Activated CD4-positive, alpha-beta T cell treated with anti-CD3 and anti-CD28 coated beads, Interleukin-2, amount 10 ng/mL, durations not matched to agents 24 days and 14 days (primary cell): Measurements from ENCODE around the gene TESMIN. TPM values are rescaled to one million over a fixed set of nuclear protein-coding genes. Genes with fewer than 3 reads are reported as not detected.

Experiments
- DNase-seq: peaks from one replicate; pipeline ENCODE4 v3.0.0; 2022
- H3K27ac Mint-ChIP-seq: one replicate; pipeline ENCODE4 v1.8.0; 2022; ENCODE audit warnings: mild to moderate bottlenecking, mixed read lengths
- H3K27me3 Mint-ChIP-seq: one replicate; pipeline ENCODE4 v1.8.0; 2022; ENCODE audit warnings: mixed read lengths
- H3K36me3 Mint-ChIP-seq: one replicate; pipeline ENCODE4 v1.8.0; 2022; ENCODE audit warnings: low read depth, mild to moderate bottlenecking, mixed read lengths
- H3K4me1 Mint-ChIP-seq: one replicate; pipeline ENCODE4 v1.8.0; 2021; ENCODE audit warnings: mixed read lengths
- H3K4me3 Mint-ChIP-seq: one replicate; pipeline ENCODE4 v1.8.0; 2022; ENCODE audit warnings: mild to moderate bottlenecking, moderate library complexity, mixed read lengths
- H3K9me3 Mint-ChIP-seq: one replicate; pipeline ENCODE4 v1.8.0; 2021; ENCODE audit warnings: mixed read lengths
- intact Hi-C: fragments of 100-400 bp; cut with micrococcal nuclease; formaldehyde crosslinking; loops from one replicate; pipeline ENCODE4 v1.15.1; 2023
- total RNA-seq: library from RNA; stranded (reverse); gene quantifications from 2 replicates; pipeline ENCODE4 v1.2.3, GENCODE V29; 2022

The TESMIN gene
- total RNA-seq, 1 donor from 2014 or later, result 1.4 TPM

DNA sequence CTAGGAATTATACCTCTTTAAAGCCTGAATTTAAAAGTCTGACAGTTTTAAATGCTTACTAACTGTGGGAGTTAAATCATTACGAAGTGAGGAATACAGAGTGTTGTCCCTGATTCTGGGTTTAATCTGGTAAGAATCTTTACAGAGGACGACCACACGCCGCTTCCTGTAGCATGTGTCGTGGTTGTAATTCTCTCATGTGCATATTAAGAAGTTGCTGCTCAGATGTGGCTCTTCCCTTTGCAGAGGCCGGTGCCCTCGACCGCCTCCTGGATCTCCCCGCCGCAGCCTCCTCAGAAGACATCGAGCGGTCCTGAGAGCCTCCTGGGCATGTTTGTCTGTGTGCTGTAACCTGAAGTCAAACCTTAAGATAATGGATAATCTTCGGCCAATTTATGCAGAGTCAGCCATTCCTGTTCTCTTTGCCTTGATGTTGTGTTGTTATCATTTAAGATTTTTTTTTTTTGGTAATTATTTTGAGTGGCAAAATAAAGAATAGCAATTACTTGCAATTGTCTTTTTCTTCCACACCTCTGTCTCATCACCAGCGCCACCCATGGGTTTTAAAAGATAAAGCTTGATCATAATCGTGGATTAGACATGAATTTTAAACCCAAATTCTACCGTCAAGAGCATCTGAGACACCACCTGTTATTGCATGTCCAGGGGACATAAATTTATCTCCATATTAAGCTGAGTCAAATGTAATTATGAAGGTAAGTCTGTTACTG lies 60.5 kb downstream of the TESMIN start:
- intact Hi-C loops, result no loop called here
- DNase-seq, result peak; percentile 73
- peaks cover 5% of the 10 kb centered on the region for H3K9me3 Mint-ChIP-seq
- peaks cover 15% of the 10 kb centered on the region for H3K4me1 Mint-ChIP-seq
- H3K27ac Mint-ChIP-seq, result no peak overlapping the region
- peaks cover 52% of the 10 kb centered on the region for H3K27me3 Mint-ChIP-seq
- no peaks in the 10 kb centered on the region for H3K36me3 Mint-ChIP-seq
- H3K4me3 Mint-ChIP-seq, result peak overlapping the region; percentile 24

DNA sequence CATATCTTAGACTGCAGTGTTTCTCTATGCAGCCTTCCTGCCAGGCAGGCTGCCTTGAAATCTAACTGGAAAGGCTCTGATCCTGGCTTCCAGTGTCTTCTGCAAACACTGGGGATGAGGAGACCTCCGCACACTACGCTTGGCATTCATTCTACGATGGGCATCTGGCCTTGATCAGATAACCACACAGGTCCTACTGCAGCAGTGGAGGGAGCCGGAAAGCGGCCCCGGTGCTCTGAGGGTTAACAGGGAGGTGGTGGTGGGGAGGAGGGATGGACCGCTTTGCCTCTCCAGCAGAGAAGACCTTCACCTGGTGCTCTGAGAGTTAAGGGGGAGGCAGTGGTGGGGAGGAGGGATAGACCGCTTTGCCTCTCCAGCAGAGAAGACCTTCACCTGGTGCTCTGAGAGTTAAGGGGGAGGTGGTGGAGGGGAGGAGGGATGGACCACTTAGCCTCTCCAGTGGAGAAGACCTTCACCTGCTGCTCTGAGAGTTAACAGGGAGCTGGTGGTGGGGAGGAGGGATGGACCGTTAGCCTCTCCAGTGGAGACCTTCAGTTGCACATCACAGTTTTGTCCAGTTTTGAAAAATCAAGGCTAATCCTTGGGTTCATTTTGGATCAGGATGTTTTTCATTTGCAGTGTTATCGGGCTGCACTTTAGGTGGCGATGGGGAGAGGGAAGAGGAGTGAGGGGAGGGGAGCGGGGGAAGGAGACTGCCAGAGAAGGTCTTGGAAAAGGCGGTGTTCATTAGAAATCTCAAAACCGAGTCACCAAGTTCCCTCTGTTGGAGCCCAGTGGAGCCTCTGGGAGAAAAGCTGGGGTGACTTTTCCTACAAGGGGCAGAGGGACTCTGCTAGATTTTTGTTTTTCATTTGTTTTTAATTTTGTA lies 61.3 kb downstream of the TESMIN start:
- peaks cover 58% of the 10 kb centered on the region for H3K27me3 Mint-ChIP-seq
- H3K4me3 Mint-ChIP-seq, result no peak overlapping the region
- peaks cover 4% of the 10 kb centered on the region for H3K9me3 Mint-ChIP-seq
- no peak overlapping the region for H3K27ac Mint-ChIP-seq
- H3K4me1 Mint-ChIP-seq, result peaks cover 15% of the 10 kb centered on the region
- intact Hi-C loops, result no loop called here
- H3K36me3 Mint-ChIP-seq, result no peaks in the 10 kb centered on the region
- DNase-seq, result no peak

DNA sequence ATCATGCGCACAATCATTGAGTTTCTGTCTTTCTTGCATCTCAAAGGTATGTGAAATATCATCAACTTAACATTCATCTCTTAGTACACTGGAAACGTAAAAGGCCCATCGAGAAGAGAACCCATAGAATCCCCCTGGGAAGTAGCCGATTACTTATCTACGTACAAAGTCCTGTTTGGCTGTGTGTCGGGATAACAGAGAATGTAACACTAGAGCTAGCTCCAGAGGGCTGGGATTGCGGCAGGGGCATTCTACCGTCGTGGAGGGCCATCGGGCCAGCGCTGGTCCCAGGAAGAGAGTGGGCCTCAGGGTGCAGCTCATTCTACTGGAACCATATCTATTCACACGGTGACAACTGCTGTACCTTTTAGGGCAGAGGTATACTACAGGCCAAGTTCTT lies 62.4 kb downstream of the TESMIN start:
- H3K27me3 Mint-ChIP-seq, result peaks cover 52% of the 10 kb centered on the region
- no peak for DNase-seq
- H3K36me3 Mint-ChIP-seq, result no peaks in the 10 kb centered on the region
- no peak overlapping the region for H3K27ac Mint-ChIP-seq
- no peaks in the 10 kb centered on the region for H3K9me3 Mint-ChIP-seq
- no peak overlapping the region for H3K4me3 Mint-ChIP-seq
- intact Hi-C loops, result no loop called here
- H3K4me1 Mint-ChIP-seq, result peaks cover 15% of the 10 kb centered on the region

DNA sequence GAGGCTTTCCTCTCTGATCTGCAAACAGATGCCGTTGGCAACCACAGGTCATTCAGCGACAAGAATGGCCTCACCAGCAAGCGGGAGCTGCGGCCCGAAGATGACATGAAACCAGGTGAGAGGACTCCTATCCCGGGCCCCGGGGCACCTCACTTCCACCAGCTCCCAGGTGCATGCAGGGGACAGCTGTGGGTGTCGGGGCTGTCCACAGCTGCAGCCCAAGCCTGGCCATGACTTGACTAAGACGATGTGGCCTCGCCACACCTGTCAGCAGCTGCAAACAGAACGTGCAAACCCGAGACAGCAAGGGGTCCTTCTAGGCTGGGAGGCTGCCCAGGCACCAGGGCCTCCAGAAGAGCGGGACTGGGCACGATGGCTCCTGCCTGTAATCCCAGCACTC lies 63.3 kb downstream of the TESMIN start:
- no peak overlapping the region for H3K4me3 Mint-ChIP-seq
- intact Hi-C loops, result no loop called here
- H3K36me3 Mint-ChIP-seq, result no peaks in the 10 kb centered on the region
- DNase-seq, result no peak
- no peaks in the 10 kb centered on the region for H3K9me3 Mint-ChIP-seq
- H3K27me3 Mint-ChIP-seq, result peaks cover 59% of the 10 kb centered on the region
- H3K27ac Mint-ChIP-seq, result no peak overlapping the region
- H3K4me1 Mint-ChIP-seq, result peaks cover 16% of the 10 kb centered on the region

DNA sequence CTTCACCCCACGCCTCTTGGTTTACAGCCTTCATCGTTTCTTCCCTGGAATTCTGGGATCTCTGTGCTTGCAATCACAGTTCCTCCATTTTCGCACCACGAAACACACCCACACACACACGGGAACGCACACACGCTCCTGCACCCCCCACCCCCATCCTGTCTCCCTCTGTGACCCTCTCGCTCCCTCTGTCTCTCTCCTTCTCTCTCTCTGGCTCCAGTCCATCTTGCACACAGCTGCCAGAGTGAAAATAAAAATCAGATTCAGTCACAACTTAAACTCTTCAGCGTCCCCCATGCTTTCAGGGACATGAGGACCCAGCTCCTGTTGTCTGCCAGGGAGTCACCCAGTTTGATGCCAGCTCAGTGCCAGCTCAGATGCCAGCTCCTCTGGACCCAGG lies 64.0 kb downstream of the TESMIN start:
- DNase-seq, result no peak
- Mint-ChIP-seq H3K9me3 (no peaks in the 10 kb centered on the region), H3K27me3 (peaks cover 64% of the 10 kb centered on the region), H3K36me3 (no peaks in the 10 kb centered on the region), H3K4me3 (no peak overlapping the region), H3K27ac (no peak overlapping the region), H3K4me1 (peaks cover 20% of the 10 kb centered on the region)
- intact Hi-C loops, result no loop called here

DNA sequence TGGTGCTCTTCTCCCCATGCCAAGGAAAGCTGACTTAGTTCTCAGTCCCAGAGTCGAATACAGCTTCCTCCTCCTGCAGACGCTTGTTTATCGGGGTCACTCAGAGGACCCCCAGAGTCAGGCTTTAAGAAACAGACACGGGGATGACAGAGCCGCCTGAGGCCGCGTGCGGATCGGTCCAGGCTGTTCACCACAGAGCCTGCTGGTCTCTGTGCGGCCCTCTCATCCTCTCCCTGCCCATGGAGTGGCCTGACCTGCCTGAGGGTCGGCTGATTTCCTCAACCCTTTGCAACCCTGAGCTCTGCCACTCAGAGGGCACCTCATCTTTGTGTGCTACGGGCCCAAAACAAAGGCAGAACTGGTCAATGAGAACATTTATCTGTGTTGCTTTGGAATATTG lies 64.8 kb downstream of the TESMIN start:
- DNase-seq, result no peak
- H3K36me3 Mint-ChIP-seq, result no peaks in the 10 kb centered on the region
- H3K4me1 Mint-ChIP-seq, result peaks cover 20% of the 10 kb centered on the region
- no peaks in the 10 kb centered on the region for H3K9me3 Mint-ChIP-seq
- peaks cover 70% of the 10 kb centered on the region for H3K27me3 Mint-ChIP-seq
- H3K27ac Mint-ChIP-seq, result no peak overlapping the region
- intact Hi-C loops, result no loop called here
- H3K4me3 Mint-ChIP-seq, result no peak overlapping the region

DNA sequence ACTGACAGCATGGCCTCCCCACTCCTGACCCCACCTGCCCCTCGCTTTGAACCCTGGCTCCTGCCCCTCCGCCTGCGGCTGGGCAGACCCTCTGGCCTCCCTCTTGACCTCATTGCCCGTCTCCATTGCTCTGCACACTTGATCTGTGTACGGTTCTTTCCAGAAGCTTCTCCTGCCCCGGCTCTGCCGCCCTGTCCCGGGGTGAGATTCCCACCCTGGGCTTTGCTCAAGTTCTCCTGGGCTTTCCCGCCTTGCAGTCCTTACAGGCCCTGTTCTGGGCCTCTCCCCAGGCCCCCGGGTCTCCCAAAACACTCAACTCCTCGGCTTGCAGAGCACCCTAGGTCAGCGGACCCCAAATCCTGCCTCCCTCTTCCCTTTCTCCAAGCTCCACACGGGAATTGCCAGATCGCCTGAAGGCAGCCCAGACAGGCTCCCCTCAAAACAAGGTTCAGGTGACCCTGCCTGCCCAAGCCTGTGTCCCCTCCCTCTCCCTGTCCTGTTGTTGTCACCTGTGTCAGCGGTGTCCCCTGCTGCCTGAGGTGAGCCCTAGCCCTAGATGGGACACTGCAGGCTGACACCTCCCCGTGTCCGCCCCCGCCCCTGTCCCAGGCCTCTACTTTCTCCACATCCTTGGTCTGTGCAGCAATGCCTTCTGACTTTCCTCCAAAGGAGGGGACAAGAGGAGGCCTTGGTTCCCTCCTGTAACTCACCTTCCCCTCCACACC lies 65.5 kb downstream of the TESMIN start:
- intact Hi-C loops, result no loop called here
- Mint-ChIP-seq H3K27ac (no peak overlapping the region), H3K4me1 (peaks cover 15% of the 10 kb centered on the region), H3K27me3 (peaks cover 65% of the 10 kb centered on the region), H3K36me3 (no peaks in the 10 kb centered on the region), H3K9me3 (no peaks in the 10 kb centered on the region), H3K4me3 (no peak overlapping the region)
- no peak for DNase-seq

DNA sequence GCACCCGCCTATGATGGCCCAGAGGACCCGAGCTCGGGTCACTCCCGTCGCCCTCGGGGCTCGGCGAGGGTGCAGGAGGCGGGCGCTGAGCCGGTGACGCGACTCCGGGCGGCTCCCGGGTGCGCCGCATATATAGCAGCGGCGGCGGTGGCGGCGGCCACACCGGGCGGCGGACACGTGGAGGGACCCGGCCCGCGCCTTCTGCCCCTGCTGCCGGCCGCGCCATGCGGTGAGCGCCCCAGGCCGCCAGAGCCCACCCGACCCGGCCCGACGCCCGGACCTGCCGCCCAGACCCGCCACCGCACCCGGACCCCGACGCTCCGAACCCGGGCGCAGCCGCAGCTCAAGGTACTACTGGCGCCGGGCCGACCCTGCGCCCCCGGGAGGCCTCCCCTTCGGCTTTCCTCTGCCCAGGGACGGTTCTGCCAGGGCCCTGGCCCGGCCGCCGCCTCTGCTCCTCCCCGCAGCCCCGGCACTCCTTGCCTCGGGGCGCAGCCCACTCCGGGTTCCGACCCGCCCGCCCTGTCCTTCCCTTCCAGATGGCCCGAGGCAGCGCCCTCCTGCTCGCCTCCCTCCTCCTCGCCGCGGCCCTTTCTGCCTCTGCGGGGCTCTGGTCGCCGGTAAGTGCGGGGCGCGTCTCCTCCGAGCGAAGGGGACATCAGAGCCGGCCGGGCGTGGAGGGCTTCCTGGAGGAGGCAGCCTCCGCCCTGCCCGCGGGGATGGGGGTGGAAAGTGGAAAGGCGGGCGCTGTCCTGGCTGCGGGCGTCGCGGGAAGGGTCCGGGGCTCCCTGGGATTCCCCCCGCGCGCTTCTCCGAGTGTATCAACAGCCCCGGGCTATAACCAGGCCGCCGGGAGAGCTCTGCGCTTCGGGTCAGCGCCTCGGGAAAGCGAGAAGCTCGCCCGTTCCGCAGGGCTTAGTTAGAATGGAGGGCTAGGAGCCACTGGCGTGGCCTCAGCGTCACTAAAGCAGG lies 66.6 kb downstream of the TESMIN start, which contains the start of gene GAL:
TSS of gene GAL (plus strand) at position 160 of the 972 bp plus-strand sequence. CDS start at position 540, 380 bp downstream.
- Mint-ChIP-seq H3K4me3 (no peak within 1 kb of the TSS), H3K9me3 (no peaks in the 10 kb centered on the region), H3K27me3 (peaks cover 54% of the 10 kb centered on the region), H3K36me3 (no peaks in the 10 kb centered on the region), H3K4me1 (peaks cover 5% of the 10 kb centered on the region), H3K27ac (no peak within 1 kb of the TSS)
- intact Hi-C loops, result no loop called here
- DNase-seq, result no peak

DNA sequence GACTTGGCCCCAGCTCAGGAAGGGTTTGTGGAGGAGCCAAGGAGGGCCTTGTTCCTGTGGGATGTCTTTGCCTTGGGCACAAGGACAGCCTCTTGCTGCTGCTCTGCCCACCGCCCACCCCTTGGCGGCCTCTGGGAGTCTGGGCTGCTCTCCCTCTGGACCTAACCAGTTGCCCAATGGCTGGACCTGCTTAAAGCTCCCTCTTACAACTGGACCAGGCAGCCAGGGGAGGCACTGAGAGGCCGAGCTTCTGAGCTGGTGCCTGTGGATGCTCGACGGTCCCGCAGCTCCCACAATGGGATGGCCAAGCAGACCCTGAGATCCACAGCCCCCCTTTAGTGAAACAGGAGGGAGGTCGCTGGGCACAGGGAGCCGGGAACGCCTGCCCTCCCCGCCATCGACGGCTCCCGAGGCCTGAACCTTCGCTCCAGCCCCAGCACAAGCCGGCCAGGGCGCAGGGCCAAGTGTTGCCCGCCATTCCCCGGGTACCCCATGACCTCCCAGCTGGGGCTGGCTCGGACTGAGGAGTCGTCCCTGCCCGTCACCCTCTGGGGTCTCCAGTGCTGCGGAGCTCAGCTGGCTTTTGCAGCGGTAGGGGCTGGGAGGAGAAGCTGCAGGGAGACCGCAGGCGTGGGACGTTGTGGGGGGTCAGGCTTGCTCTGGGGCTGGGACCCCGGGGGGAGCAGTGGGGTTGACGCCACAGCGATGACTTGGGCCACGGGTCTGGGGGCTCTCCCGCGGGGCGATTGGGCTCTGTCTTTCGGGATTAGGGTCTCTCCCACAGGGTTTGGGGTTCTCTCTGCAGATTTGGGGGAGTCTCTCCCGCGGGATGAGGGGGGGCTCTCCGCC lies 67.6 kb downstream of the TESMIN start:
- intact Hi-C loops, result no loop called here
- no peak overlapping the region for H3K4me3 Mint-ChIP-seq
- H3K4me1 Mint-ChIP-seq, result peaks cover 5% of the 10 kb centered on the region
- H3K27ac Mint-ChIP-seq, result no peak overlapping the region
- H3K27me3 Mint-ChIP-seq, result peaks cover 49% of the 10 kb centered on the region
- H3K36me3 Mint-ChIP-seq, result no peaks in the 10 kb centered on the region
- DNase-seq, result no peak
- no peaks in the 10 kb centered on the region for H3K9me3 Mint-ChIP-seq

DNA sequence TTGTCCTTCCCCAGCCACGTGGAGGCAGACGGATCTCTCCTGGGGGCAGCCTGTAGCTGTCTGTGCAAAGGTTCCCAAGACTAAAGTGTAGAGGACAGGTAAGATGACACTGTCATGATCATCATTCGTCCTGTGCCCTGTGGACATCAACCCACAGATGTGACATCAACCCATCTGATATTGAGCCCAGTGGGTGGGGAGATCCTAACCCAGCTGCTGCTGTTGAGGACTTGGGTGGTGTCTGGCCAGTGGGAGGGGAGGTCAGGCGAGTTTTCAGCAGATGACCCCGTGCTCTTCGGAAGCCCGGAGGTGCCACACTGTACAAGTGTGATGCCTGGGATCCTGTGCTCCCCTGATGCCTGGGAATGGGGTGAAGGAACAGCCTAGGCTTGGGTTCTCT lies 68.2 kb downstream of the TESMIN start:
- peaks cover 47% of the 10 kb centered on the region for H3K27me3 Mint-ChIP-seq

DNA sequence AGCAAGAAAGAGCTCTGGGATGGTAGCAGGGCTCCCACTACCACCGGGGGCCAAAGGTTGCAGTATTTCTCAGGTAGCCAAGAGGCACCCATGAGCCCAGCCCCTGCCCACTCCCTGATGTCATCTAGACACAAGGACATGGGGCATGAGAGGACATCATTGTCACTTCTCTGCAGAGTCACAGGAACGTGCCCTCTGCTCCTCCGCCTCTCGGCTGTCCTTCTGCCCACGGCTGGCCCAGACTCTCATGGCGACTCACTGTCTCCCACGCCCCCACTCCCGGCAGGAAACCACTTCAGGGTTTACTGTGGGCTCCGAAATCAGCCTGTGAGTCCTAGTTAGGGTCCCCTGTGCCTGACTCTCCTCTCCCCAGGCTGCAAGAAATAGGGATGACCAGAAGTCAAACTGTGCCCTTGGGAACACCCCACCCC lies 68.8 kb downstream of the TESMIN start:
- peaks cover 42% of the 10 kb centered on the region for H3K27me3 Mint-ChIP-seq
- DNase-seq, result no peak
- no peaks in the 10 kb centered on the region for H3K36me3 Mint-ChIP-seq
- H3K9me3 Mint-ChIP-seq, result no peaks in the 10 kb centered on the region
- H3K4me3 Mint-ChIP-seq, result no peak overlapping the region
- H3K4me1 Mint-ChIP-seq, result peaks cover 5% of the 10 kb centered on the region
- intact Hi-C loops, result no loop called here
- no peak overlapping the region for H3K27ac Mint-ChIP-seq

More for the DNA sequence above, 68.2 kb downstream of the TESMIN start:
- no peak overlapping the region for H3K27ac Mint-ChIP-seq
- intact Hi-C loops, result no loop called here
- H3K9me3 Mint-ChIP-seq, result no peaks in the 10 kb centered on the region
- no peak overlapping the region for H3K4me3 Mint-ChIP-seq
- peaks cover 5% of the 10 kb centered on the region for H3K4me1 Mint-ChIP-seq
- no peaks in the 10 kb centered on the region for H3K36me3 Mint-ChIP-seq
- DNase-seq, result no peak

DNA sequence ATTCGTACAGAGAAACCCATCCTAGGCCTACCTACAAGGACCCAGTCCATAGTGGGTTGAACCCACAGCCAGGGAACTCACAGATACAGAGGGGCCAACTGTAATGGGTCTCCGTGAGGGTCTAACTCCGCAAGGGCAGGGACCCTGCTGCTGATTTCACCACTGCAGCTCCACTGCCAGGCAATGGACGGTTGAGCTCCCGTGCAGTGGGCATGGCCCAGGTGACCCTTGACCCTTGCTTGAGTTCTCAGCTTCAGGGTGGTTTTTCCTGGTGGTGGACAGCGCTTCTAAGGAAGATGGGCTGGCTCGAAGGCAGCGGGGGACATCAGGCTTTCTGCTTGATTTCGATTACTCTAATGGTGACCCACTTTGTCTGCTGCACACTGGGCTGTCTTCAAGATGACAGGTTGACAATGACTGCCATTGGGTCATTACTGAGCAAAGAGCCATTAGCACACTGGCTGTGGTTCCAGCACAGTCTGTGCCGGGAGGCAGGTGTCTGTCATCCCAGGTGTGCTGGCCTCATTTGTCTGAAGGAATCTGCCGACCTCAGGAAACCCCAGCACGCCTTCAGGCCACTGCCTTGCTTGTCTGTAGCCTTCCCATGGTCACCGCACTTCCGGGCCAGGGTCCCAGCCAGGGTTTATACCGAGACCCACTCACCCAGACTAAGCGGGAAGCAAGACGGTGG lies 70.6 kb downstream of the TESMIN start:
- Mint-ChIP-seq H3K4me3 (no peak overlapping the region), H3K4me1 (peaks cover 5% of the 10 kb centered on the region), H3K36me3 (no peaks in the 10 kb centered on the region), H3K27ac (no peak overlapping the region), H3K27me3 (peaks cover 27% of the 10 kb centered on the region), H3K9me3 (no peaks in the 10 kb centered on the region)
- DNase-seq, result no peak
- intact Hi-C loops, result no loop called here
